SK-N-SH treated with all-trans-retinoic acid at 6 μM for 48 hours (cell line): ENCODE measurements around the gene MAGEA10.

Source experiments
- ATAC-seq: fragments of 200-7000 bp; cut with Tn5 transposase; 3 replicates; pipeline ENCODE4 v1.9.1; 2020; ENCODE audit warnings: mild to moderate bottlenecking, moderate library complexity
- ARNTL ChIP-seq: fragments of 450-650 bp; formaldehyde crosslinking; IDR thresholded peaks from 2 replicates; pipeline ENCODE4 v1.5.0; 2020; ENCODE audit warnings: low read depth, mild to moderate bottlenecking, moderate library complexity, borderline replicate concordance
- BACH2 ChIP-seq: fragments of 250-450 bp; sonication (Bioruptor Pico); IDR thresholded peaks from 2 replicates; pipeline ENCODE4 v1.9.0; 2021; ENCODE audit warnings: mild to moderate bottlenecking, borderline replicate concordance
- ESRRG ChIP-seq: fragments of 250-450 bp; sonication (Bioruptor Pico); IDR thresholded peaks from 2 replicates; pipeline ENCODE4 v1.6.1; 2021; ENCODE audit warnings: mild to moderate bottlenecking
- GLIS3 ChIP-seq: fragments of 250-450 bp; sonication (Bioruptor Pico); IDR thresholded peaks from 2 replicates; pipeline ENCODE4 v1.5.0; 2020; ENCODE audit warnings: mild to moderate bottlenecking, moderate library complexity
- ISL1 ChIP-seq: fragments of 250-450 bp; sonication (Bioruptor Pico); IDR thresholded peaks from 2 replicates; pipeline ENCODE4 v2.1.2; 2022; ENCODE audit warnings: mild to moderate bottlenecking, moderate library complexity
- OSR1 ChIP-seq: fragments of 250-450 bp; sonication (Bioruptor Pico); IDR thresholded peaks from 2 replicates; pipeline ENCODE4 v1.8.0; 2022; ENCODE audit warnings: moderate library complexity, mild to moderate bottlenecking, inconsistent platforms
- POU6F1 ChIP-seq: fragments of 250-450 bp; sonication (Bioruptor Pico); IDR thresholded peaks from 2 replicates; pipeline ENCODE4 v1.8.0; 2021; ENCODE audit warnings: low read depth, mild to moderate bottlenecking, moderate library complexity, borderline replicate concordance
- PPARA ChIP-seq: fragments of 250-450 bp; sonication (Bioruptor Pico); IDR thresholded peaks from 2 replicates; pipeline ENCODE4 v1.5.0; 2020; ENCODE audit warnings: mild to moderate bottlenecking, borderline replicate concordance
- RARB ChIP-seq: fragments of 250-450 bp; sonication (Bioruptor Pico); IDR thresholded peaks from 2 replicates; pipeline ENCODE4 v1.8.0; 2021; ENCODE audit warnings: mild to moderate bottlenecking, moderate library complexity
- TCF4 ChIP-seq: fragments of 250-450 bp; sonication (Bioruptor Pico); IDR thresholded peaks from 2 replicates; pipeline ENCODE4 v1.8.0; 2021; ENCODE audit warnings: mild to moderate bottlenecking, moderate library complexity, borderline replicate concordance
- TOX ChIP-seq: fragments of 250-450 bp; sonication (Bioruptor Pico); IDR thresholded peaks from 2 replicates; pipeline ENCODE4 v1.8.0; 2021; ENCODE audit warnings: mild to moderate bottlenecking, moderate library complexity, borderline replicate concordance
- TSHZ2 ChIP-seq: fragments of 250-450 bp; sonication (Bioruptor Pico); IDR thresholded peaks from 2 replicates; pipeline ENCODE4 v1.5.0; 2020; ENCODE audit warnings: mild to moderate bottlenecking, moderate library complexity
- ZC3H10 ChIP-seq: fragments of 250-450 bp; sonication (Bioruptor Pico); IDR thresholded peaks from 2 replicates; pipeline ENCODE4 v1.5.1; 2021; ENCODE audit warnings: mild to moderate bottlenecking, moderate library complexity
- ZFP30 ChIP-seq: fragments of 450-650 bp; formaldehyde crosslinking; IDR thresholded peaks from 2 replicates; pipeline ENCODE4 v1.5.0; 2022; ENCODE audit warnings: mild to moderate bottlenecking, moderate library complexity
- ZNF565 ChIP-seq: fragments of 450-650 bp; formaldehyde crosslinking; conservative IDR thresholded peaks from 2 replicates; pipeline ENCODE4 v1.5.0; 2020; ENCODE audit warnings: low read depth, mild to moderate bottlenecking, moderate library complexity
- ZNF70 ChIP-seq: fragments of 450-650 bp; formaldehyde crosslinking; IDR thresholded peaks from 2 replicates; pipeline ENCODE4 v1.5.0; 2020; ENCODE audit warnings: mild to moderate bottlenecking, moderate library complexity
- ZNF8 ChIP-seq: fragments of 450-650 bp; formaldehyde crosslinking; IDR thresholded peaks from 2 replicates; pipeline ENCODE4 v1.5.0; 2020; ENCODE audit warnings: mild to moderate bottlenecking, moderate library complexity
- TF ChIP-seq, protein P1 (sequence below): fragments of 250-450 bp; sonication (Bioruptor Pico); IDR thresholded peaks from 2 replicates; pipeline ENCODE4 v1.5.1; 2020; ENCODE audit warnings: low read depth, mild to moderate bottlenecking, moderate library complexity
- TF ChIP-seq, protein P2 (sequence below): fragments of 250-450 bp; sonication (Bioruptor Pico); IDR thresholded peaks from 2 replicates; pipeline ENCODE4 v1.8.0; 2020; ENCODE audit warnings: mild to moderate bottlenecking, moderate library complexity, borderline replicate concordance

MAGEA10 gene

DNA sequence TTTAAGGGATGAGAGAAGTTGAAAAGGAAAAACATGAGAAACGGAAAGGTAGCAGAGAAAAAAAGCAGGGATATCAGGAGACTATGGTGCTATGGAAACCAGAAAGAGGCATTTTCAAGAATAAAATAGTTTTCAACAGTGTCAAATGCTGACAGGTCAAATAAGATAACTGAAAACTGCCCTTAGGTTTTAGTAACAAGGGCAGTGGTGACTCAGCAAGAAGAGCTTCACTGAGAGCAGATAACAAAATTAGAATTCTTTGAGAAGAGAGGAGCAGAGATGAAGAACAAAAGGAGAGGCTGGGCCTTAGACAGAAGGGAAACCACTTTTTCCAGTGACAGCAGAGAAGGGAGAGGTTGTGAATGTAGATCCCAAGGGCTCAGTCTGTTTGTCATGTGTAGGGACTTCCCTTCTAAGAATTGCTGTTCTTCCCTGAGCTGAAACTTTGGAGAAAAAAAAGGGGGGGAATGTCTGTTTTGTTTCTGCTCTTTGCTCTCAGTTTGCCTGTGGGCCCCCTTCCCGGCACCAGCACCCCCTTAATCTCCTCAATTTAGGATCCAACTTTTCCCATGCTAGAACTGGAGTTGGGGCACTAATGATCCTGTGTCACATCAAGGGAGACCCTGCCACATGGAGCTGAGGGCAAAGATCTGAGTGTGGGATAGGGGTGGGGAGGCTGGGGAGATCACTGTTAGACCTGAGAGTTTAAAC is 26.8 kb upstream of the MAGEA10 start:
- no peak for ATAC-seq
- TF ChIP-seq ZNF8 (CRISPR knock-in tag) (no peak), RARB (CRISPR knock-in tag) (no peak), ZNF70 (CRISPR knock-in tag) (no peak), PPARA (CRISPR knock-in tag) (no peak), GLIS3 (CRISPR knock-in tag) (no peak), ZFP30 (CRISPR knock-in tag) (no peak), OSR1 (CRISPR knock-in tag) (no peak), ESRRG (CRISPR knock-in tag) (no peak), TSHZ2 (no peak), ZC3H10 (CRISPR knock-in tag) (no peak), ZNF565 (CRISPR knock-in tag) (no peak), ISL1 (CRISPR knock-in tag) (no peak), TCF4 (CRISPR knock-in tag) (no peak), TOX (CRISPR knock-in tag) (no peak), POU6F1 (CRISPR knock-in tag) (no peak)
- TF ChIP-seq, protein P1, sequence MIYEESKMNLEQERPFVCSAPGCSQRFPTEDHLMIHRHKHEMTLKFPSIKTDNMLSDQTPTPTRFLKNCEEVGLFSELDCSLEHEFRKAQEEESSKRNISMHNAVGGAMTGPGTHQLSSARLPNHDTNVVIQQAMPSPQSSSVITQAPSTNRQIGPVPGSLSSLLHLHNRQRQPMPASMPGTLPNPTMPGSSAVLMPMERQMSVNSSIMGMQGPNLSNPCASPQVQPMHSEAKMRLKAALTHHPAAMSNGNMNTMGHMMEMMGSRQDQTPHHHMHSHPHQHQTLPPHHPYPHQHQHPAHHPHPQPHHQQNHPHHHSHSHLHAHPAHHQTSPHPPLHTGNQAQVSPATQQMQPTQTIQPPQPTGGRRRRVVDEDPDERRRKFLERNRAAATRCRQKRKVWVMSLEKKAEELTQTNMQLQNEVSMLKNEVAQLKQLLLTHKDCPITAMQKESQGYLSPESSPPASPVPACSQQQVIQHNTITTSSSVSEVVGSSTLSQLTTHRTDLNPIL: no peak

- ATAC-seq: no peak
- no peak for TF ChIP-seq ZFP30 (CRISPR knock-in tag)
- TF ChIP-seq, protein P2, sequence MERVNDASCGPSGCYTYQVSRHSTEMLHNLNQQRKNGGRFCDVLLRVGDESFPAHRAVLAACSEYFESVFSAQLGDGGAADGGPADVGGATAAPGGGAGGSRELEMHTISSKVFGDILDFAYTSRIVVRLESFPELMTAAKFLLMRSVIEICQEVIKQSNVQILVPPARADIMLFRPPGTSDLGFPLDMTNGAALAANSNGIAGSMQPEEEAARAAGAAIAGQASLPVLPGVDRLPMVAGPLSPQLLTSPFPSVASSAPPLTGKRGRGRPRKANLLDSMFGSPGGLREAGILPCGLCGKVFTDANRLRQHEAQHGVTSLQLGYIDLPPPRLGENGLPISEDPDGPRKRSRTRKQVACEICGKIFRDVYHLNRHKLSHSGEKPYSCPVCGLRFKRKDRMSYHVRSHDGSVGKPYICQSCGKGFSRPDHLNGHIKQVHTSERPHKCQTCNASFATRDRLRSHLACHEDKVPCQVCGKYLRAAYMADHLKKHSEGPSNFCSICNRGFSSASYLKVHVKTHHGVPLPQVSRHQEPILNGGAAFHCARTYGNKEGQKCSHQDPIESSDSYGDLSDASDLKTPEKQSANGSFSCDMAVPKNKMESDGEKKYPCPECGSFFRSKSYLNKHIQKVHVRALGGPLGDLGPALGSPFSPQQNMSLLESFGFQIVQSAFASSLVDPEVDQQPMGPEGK (CRISPR knock-in tag): no peak
- TF ChIP-seq TSHZ2: no peak
- no peak for TF ChIP-seq BACH2
- TF ChIP-seq POU6F1 (CRISPR knock-in tag): no peak
- no peak for TF ChIP-seq ARNTL (CRISPR knock-in tag)
- TF ChIP-seq GLIS3 (CRISPR knock-in tag): no peak
- no peak for TF ChIP-seq OSR1 (CRISPR knock-in tag)
- TF ChIP-seq RARB (CRISPR knock-in tag): no peak
- no peak for TF ChIP-seq ESRRG (CRISPR knock-in tag)
These were observed 18.7 kb upstream of the MAGEA10 start for GRCh38 chrX:152157042-152157441.
